GM11168 (cell line): Measurements from ENCODE around the gene NUDT17.

ENCODE experiments used
- in situ Hi-C: fragments of 300-500 bp; cut with MboI; formaldehyde crosslinking; loops from one replicate; pipeline ENCODE4 v1.12.0; 2022; ENCODE audit warnings: low sequenced_read_pairs; ENCODE audit not compliant: unreplicated experiment

Gene NUDT17

DNA sequence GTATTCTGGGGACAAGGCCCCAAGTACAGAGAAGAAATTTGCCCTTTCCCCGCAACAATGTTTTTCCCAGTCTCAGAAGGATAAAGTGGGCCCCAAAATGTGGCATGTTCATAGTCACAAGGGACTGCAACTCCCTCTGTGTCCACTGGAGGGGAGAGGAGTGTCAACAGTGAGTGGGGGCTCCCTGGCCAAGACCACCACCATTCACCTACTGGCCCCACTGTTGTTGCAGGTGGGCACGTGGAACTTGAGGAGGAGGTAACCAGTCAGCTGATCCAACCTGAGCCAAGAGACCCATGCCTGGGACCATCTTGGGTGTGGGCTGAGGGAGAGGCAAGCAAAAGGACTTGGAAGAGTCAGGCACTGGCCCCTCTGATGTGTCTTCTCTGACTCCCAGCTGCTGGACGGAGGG, 777 bp downstream of the NUDT17 start:
- in situ Hi-C loops: no loop called here

DNA sequence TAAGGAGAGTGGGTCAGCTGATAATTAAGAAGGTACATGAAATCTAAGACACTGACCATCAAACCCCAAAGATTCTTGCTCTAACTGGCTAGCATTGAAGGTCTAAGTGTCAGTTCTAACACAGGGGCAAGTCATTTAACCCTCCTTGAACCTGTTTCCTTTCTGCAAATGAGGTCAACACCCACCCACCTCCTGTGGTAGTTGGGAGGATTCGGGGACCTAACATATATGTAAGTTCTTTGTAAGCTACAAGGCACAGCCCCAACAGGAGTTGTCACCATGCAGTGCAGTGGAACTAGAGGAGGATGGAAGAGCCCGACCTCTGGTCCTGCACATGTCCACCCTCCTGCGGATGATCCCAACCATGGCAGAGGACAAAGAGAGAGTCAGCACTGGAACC, 2.4 kb downstream of the NUDT17 start:
- in situ Hi-C loops: no loop called here

- in situ Hi-C loops: loop anchor here (10.0 kb wide), 1 partner anchor 165 kb away; no protein-coding TSS in a partner anchor
Measured at GRCh38 chr1:145849356-145850160, 4.1 kb downstream of the NUDT17 start.

- in situ Hi-C loops: loop anchor here (10.0 kb wide), 1 partner anchor 159 kb away; no protein-coding TSS in a partner anchor
Measured at GRCh38 chr1:145855426-145855948, 10.1 kb downstream of the NUDT17 start.

DNA sequence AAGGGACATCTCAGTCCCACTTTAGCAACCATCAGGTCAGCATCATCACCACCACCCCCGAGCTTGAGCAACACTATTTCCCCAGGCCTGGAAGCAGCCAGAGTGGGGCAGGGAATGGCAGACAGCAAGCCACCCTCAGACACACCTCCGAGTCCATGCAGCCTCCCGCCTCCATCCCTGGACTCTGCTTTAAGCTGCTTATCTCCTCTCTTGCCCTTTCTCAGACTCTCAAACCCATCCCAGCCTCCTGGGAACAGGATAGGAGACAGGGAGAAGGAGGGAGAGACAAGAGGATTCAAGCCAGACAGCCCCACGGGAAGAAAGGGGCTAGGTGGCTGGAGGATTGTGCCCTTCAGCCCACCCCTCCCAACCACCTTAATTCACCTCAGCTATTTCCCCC, 11.7 kb downstream of the NUDT17 start:
- in situ Hi-C loops: loop anchor here (10.0 kb wide), 1 partner anchor 158 kb away; no protein-coding TSS in a partner anchor

- in situ Hi-C loops: loop anchor here (10.0 kb wide), 1 partner anchor 156 kb away; no protein-coding TSS in a partner anchor
Measured at GRCh38 chr1:145858238-145858900, 12.9 kb downstream of the NUDT17 start.

- in situ Hi-C loops: loop anchor here (10.0 kb wide), 1 partner anchor 156 kb away; no protein-coding TSS in a partner anchor
Measured at GRCh38 chr1:145858901-145859490, 13.6 kb downstream of the NUDT17 start, which contains the start of gene PIAS3. Gene PIAS3, minus strand, starts transcription at chr1:145859081. Its CDS starts 91 bp downstream, at chr1:145858990.

DNA sequence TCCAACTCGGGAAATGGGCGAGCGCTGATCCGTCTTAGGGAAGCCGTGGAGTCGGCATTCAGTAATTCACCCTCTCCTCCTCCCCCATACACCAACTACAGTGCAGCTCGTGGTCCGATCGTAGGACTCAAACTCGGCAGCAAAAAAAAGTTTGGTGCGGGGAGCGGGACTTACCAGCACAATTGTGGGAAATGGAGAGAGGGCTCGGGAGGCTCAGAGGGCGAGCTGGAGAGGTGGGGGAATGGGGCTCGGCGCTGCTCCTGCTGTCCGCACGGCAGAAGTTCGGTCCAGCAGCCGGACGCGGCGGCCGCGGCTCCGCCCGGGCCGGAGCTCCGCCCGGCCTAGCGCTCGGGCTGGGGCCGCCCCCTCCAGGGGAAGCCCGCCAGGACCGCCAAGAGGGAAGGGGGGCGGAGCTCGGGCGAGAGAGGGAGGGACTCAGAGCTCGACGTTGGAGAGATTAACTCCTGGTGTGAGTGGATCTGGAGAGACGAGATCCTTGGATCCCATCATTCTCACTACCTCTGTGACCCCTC, 14.1 kb downstream of the NUDT17 start:
- in situ Hi-C loops: loop anchor here (10.0 kb wide), 1 partner anchor 155 kb away; no protein-coding TSS in a partner anchor

GRCh38 chr1:145863282-145864018, 18.0 kb downstream of the NUDT17 start:
- in situ Hi-C loops: no loop called here

GRCh38 chr1:145868232-145868631, 22.8 kb downstream of the NUDT17 start:
- in situ Hi-C loops: no loop called here

- in situ Hi-C loops: no loop called here
Measured at GRCh38 chr1:145871994-145872924, 26.8 kb downstream of the NUDT17 start.

DNA sequence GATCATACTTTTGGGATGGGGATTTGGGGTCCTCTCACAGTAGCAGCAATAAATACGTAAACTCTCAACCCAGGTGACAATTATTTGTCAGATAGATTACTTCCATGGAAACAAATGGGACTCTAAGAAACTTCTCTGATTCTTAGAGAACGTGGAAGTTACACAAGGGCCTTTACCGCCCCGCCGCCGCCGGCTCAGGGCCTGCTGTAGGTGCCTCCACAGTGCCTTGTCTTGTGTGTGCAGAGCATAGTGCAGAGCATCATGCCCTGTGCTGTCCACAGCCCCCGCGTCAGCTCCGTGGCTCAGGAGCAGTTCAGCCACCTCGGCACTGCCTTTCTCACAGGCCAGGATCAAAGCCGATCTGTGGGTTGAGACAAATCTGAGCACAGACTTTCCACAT, 29.2 kb downstream of the NUDT17 start:
- in situ Hi-C loops: no loop called here

DNA sequence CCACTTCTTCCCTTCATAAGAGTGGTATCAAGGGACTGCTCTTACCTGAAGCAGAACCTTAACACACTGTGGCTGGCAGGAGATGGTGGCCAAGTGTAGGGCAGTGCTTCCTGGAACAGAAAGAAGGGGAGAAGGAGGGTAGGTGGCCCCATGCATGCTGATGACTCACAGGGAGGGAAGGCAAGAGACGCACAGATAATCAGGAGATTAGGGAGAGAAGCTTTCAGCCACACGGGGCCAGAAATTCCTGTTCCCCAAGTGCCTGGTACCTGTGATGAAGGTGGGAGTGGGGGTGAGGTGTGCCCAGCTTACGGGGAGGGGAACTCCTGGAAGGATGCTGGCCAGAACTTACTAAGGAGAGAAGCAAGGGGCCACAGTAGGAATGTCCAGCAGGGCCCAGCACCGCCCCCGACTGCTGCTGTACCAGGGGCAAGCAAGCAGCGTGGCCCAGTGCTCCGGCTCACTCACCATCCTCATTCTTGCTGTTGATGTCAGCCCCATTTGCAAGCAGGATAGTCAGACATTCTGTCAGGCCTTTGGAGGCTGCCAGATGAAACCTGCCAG, 32.6 kb downstream of the NUDT17 start:
- in situ Hi-C loops: no loop called here

- in situ Hi-C loops: no loop called here
Measured at GRCh38 chr1:145878724-145879123, 33.3 kb downstream of the NUDT17 start.

- in situ Hi-C loops: no loop called here
Measured at GRCh38 chr1:145879775-145880174, 34.3 kb downstream of the NUDT17 start.

- in situ Hi-C loops: no loop called here
Measured at GRCh38 chr1:145884675-145885074, 39.2 kb downstream of the NUDT17 start.

DNA sequence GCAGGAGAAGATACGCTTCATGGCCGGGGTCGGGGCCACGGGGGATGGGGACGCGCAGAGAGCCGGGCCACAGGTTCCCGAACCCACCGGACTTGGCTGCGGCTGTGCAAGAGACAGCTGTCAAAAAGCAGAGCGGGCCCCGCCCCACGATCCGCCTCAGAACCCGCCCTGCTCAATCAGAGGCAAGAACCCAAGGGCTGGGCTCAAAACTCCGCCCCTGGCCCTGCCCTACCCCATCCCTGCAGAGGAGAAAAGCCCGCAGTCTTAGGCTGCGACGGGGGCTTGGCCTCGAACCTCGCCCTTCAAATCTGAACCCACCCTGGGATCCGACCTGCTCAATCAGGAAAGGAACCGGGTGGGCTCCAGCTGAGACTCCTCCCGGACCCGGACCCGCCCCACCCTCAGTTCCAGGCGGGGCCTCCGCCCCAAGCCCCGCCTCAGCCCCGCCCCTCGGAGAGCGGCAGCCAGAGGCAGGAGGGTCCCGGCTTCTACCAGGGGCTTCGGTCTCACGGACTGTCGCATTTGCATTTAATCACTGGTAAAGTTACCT, 40.4 kb downstream of the NUDT17 start, which contains the start of gene ANKRD35:
Gene ANKRD35, minus strand, starts transcription at position 129 of the 550 bp plus-strand sequence. Its CDS starts 108 bp downstream, at position 21.
- in situ Hi-C loops: no loop called here

- in situ Hi-C loops: no loop called here
Measured at GRCh38 chr1:145886390-145886789, 41.0 kb downstream of the NUDT17 start.
